Activated T-cell treated with anti-CD3 and anti-CD28 coated beads, Interleukin-2, amount 50 U/mL, for 24 hours (primary cell): ENCODE measurements around the gene SRRD.

ENCODE experiments used
- DNase-seq: peaks from one replicate; pipeline ENCODE4 v3.0.0-alpha.2; 2020
- H3K27ac Mint-ChIP-seq: 2 replicates; pipeline ENCODE4 v1.8.0; 2020; ENCODE audit warnings: mild to moderate bottlenecking, mixed read lengths
- H3K27me3 Mint-ChIP-seq: 2 replicates; pipeline ENCODE4 v1.8.0; 2020; ENCODE audit warnings: mixed read lengths
- H3K36me3 Mint-ChIP-seq: 2 replicates; pipeline ENCODE4 v1.8.0; 2020; ENCODE audit warnings: low read depth, mixed read lengths
- H3K4me1 Mint-ChIP-seq: 2 replicates; pipeline ENCODE4 v1.8.0; 2020; ENCODE audit warnings: low read depth, mixed read lengths
- H3K4me3 Mint-ChIP-seq: 2 replicates; pipeline ENCODE4 v1.8.0; 2020; ENCODE audit warnings: mild to moderate bottlenecking, moderate library complexity, mixed read lengths
- H3K9me3 Mint-ChIP-seq: 2 replicates; pipeline ENCODE4 v1.8.0; 2020; ENCODE audit warnings: mixed read lengths

Gene SRRD

DNA sequence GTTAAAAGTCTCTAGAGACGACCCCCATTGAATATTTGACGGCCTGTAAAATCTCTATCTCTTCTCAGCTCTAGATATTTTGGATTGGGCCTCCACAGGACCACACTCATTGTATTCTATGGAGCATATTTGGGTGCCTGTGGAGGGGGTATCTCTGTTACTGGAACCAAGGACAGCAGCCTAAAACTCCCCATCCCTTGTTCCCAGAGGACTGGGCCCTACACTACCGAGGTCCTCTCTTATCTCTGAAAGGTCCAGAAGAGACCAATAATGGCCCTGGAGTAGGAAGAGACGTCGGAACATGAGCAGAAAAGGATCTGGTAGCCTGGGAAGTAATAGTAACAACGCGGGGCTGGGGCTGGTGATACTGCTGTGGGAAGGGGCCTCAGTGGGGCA, 636 bp upstream of the SRRD start:
- peaks cover 67% of the 10 kb centered on the region for H3K4me1 Mint-ChIP-seq
- no peaks in the 10 kb centered on the region for H3K27me3 Mint-ChIP-seq
- H3K27ac Mint-ChIP-seq = peak overlapping the region; percentile 98
- H3K9me3 Mint-ChIP-seq = no peaks in the 10 kb centered on the region
- H3K4me3 Mint-ChIP-seq = peak overlapping the region; percentile 96
- DNase-seq = no peak
- H3K36me3 Mint-ChIP-seq = peaks cover 65% of the 10 kb centered on the region

GRCh38 chr22:26484360-26484706, 656 bp downstream of the SRRD start:
- H3K9me3 Mint-ChIP-seq = no peaks in the 10 kb centered on the region
- no peak for DNase-seq
- H3K27ac Mint-ChIP-seq = peak overlapping the region; percentile 98
- H3K36me3 Mint-ChIP-seq = peaks cover 67% of the 10 kb centered on the region
- peaks cover 62% of the 10 kb centered on the region for H3K4me1 Mint-ChIP-seq
- H3K27me3 Mint-ChIP-seq = no peaks in the 10 kb centered on the region
- H3K4me3 Mint-ChIP-seq = peak overlapping the region; percentile 96

- no peak for DNase-seq
- no peaks in the 10 kb centered on the region for H3K9me3 Mint-ChIP-seq
- peak overlapping the region; percentile 96 for H3K4me3 Mint-ChIP-seq
- H3K27ac Mint-ChIP-seq = peak overlapping the region; percentile 73
- peaks cover 55% of the 10 kb centered on the region for H3K4me1 Mint-ChIP-seq
- H3K36me3 Mint-ChIP-seq = peaks cover 67% of the 10 kb centered on the region
- no peaks in the 10 kb centered on the region for H3K27me3 Mint-ChIP-seq
Observed at GRCh38 chr22:26485013-26485412, 1.3 kb downstream of the SRRD start.

DNA sequence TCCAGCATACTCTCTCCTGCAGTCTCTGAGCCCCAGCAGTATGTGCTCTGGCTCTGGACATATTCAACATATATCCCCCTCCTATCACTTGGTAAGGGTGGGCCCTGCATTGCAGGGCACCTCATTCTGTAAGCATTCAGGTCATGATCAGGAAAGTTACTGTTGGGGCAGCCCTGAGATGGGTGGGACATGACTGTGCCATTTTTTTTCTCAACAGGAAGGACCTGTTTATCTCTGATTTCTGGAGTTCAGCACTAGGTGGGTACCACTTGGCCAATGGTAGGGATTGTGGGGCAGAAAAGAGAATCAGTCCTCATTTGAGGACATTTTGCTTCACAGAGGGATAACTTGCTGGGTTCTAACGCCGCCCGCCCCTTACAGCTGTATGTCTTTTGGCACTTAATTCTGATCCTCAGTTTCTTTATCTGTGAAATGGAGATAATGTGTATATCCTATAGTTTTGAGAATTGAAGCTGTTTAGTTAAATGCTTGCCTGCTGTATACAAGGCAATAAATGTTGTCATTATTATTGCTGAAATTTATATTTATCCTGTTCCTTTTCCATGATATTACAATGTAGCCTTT, 2.2 kb downstream of the SRRD start:
- peak overlapping the region; percentile 73 for H3K27ac Mint-ChIP-seq
- H3K36me3 Mint-ChIP-seq = peaks cover 70% of the 10 kb centered on the region
- H3K4me3 Mint-ChIP-seq = peak overlapping the region; percentile 96
- no peaks in the 10 kb centered on the region for H3K27me3 Mint-ChIP-seq
- no peak for DNase-seq
- peaks cover 48% of the 10 kb centered on the region for H3K4me1 Mint-ChIP-seq
- H3K9me3 Mint-ChIP-seq = no peaks in the 10 kb centered on the region

- H3K4me3 Mint-ChIP-seq = no peak overlapping the region
- H3K27me3 Mint-ChIP-seq = no peaks in the 10 kb centered on the region
- no peak for DNase-seq
- H3K27ac Mint-ChIP-seq = peak overlapping the region; percentile 73
- peaks cover 43% of the 10 kb centered on the region for H3K4me1 Mint-ChIP-seq
- no peaks in the 10 kb centered on the region for H3K9me3 Mint-ChIP-seq
- peaks cover 70% of the 10 kb centered on the region for H3K36me3 Mint-ChIP-seq
Observed at GRCh38 chr22:26486394-26486793, 2.7 kb downstream of the SRRD start.

DNA sequence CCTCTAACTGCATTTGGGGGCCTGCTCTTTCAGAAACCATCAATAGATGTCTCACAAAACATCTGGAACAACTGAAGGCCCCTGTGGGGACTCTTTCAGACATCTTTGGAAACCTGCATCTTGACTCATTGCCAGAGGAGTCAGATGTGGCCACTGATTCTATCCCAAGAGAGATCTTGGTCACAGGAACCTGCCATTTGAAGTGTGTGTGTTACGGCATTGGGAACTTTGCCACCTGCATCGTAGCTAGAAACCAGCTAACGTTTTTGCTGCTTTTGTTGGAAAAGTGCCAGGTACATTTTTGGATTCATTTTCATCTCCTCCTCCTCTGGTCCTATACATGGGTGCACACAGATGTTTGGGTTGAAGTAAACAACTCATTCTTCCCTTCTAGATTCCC, 4.3 kb downstream of the SRRD start:
- Mint-ChIP-seq H3K9me3 (no peaks in the 10 kb centered on the region), H3K4me1 (peaks cover 27% of the 10 kb centered on the region), H3K36me3 (peaks cover 80% of the 10 kb centered on the region), H3K27me3 (no peaks in the 10 kb centered on the region), H3K4me3 (no peak overlapping the region), H3K27ac (peak overlapping the region; percentile 76)
- DNase-seq = no peak

- no peak overlapping the region for H3K4me3 Mint-ChIP-seq
- H3K27me3 Mint-ChIP-seq = no peaks in the 10 kb centered on the region
- no peak for DNase-seq
- H3K4me1 Mint-ChIP-seq = peaks cover 28% of the 10 kb centered on the region
- H3K36me3 Mint-ChIP-seq = peaks cover 83% of the 10 kb centered on the region
- no peaks in the 10 kb centered on the region for H3K9me3 Mint-ChIP-seq
- H3K27ac Mint-ChIP-seq = peak overlapping the region; percentile 77
Observed at GRCh38 chr22:26489447-26490036, 5.9 kb downstream of the SRRD start.

DNA sequence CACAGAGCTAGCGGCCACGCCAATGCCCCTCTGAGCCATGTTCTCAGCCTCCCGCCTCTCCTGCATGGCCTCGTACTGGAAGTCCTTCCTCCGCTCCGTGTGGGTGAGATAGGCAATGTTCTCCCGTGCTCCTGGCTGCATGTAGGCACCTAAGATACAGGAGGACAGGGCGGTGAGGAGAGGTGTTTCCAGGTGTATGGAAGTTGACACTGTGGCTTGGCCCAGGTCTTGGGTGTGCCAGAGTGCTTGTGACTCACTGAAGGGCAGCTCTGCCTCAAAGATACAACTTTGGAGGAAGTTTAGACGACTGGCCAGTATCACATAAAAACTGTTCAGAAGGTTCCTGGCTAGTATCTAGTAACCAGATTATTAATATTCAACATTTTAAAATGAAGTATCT, 8.5 kb downstream of the SRRD start:
- peaks cover 94% of the 10 kb centered on the region for H3K36me3 Mint-ChIP-seq
- DNase-seq = no peak
- no peaks in the 10 kb centered on the region for H3K27me3 Mint-ChIP-seq
- no peak overlapping the region for H3K4me3 Mint-ChIP-seq
- H3K4me1 Mint-ChIP-seq = peaks cover 10% of the 10 kb centered on the region
- no peaks in the 10 kb centered on the region for H3K9me3 Mint-ChIP-seq
- peak overlapping the region; percentile 56 for H3K27ac Mint-ChIP-seq

DNA sequence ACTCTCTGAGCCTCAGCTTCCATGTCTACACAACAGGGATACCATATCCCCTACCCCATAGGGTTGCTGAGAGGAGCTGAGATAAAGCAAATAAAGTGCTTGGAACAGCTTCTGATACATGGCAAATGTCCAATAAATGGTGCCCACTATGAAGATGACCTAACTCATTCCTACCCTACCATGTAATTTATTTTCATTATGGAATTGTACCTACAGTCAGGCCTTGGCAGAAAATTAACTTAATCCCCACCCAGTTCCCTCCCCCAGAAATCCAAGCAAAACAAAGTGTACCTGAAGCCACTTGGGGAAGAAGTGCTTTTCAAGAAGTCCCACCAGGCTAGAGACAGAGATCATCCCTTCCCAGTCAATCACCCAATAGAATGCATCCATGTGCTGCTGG, 10.8 kb downstream of the SRRD start:
- no peaks in the 10 kb centered on the region for H3K9me3 Mint-ChIP-seq
- H3K27me3 Mint-ChIP-seq = no peaks in the 10 kb centered on the region
- peaks cover 94% of the 10 kb centered on the region for H3K36me3 Mint-ChIP-seq
- H3K4me3 Mint-ChIP-seq = no peak overlapping the region
- H3K27ac Mint-ChIP-seq = peak overlapping the region; percentile 81
- peaks cover 9% of the 10 kb centered on the region for H3K4me1 Mint-ChIP-seq
- DNase-seq = no peak

DNA sequence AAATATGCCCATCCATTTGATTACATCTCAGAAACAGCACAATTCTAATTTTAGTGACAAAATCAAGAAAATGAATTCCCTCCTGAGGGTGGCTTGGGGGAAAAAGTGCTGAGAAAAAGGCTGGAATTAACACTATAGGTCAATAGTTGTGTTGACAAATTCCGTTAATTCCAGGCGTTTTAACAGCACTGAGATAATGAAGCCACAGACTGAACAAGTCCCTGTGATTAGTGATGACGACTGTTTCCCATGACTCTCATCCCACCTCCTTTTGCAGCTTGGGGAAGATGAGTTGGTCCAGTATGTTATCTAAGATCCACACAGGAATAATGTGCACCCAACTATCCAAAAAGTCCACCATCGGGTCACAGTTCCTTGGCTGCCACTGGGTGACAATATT, 12.8 kb downstream of the SRRD start:
- no peak overlapping the region for H3K4me3 Mint-ChIP-seq
- H3K9me3 Mint-ChIP-seq = no peaks in the 10 kb centered on the region
- no peak overlapping the region for H3K27ac Mint-ChIP-seq
- H3K4me1 Mint-ChIP-seq = peaks cover 12% of the 10 kb centered on the region
- peaks cover 92% of the 10 kb centered on the region for H3K36me3 Mint-ChIP-seq
- no peaks in the 10 kb centered on the region for H3K27me3 Mint-ChIP-seq
- DNase-seq = no peak

- Mint-ChIP-seq H3K9me3 (no peaks in the 10 kb centered on the region), H3K36me3 (peaks cover 94% of the 10 kb centered on the region), H3K27me3 (no peaks in the 10 kb centered on the region), H3K4me3 (no peak overlapping the region), H3K27ac (peak overlapping the region; percentile 75), H3K4me1 (peaks cover 22% of the 10 kb centered on the region)
- no peak for DNase-seq
Observed at GRCh38 chr22:26499188-26499703, 15.6 kb downstream of the SRRD start.

DNA sequence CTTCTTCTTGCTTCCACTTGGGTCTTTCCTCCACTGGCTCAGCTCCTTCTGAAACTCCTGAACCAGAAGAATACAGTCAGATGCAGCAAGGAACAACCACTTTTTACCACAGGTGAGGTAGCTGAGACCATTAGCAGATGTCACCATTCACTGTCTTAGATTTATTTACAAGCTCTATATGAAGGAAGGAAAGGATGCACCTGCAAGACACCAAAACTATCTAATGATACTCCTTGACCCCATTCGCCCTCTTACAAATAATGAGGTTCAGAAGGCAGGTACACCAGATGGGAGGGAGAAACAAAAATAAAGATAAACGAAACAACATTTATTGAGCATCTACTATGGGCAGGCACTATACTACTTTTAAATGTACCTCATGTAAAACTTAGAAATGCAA, 18.3 kb downstream of the SRRD start:
- Mint-ChIP-seq H3K27me3 (no peaks in the 10 kb centered on the region), H3K9me3 (no peaks in the 10 kb centered on the region), H3K4me3 (no peak overlapping the region), H3K36me3 (peaks cover 93% of the 10 kb centered on the region), H3K27ac (peak overlapping the region; percentile 41), H3K4me1 (peaks cover 27% of the 10 kb centered on the region)
- DNase-seq = no peak

DNA sequence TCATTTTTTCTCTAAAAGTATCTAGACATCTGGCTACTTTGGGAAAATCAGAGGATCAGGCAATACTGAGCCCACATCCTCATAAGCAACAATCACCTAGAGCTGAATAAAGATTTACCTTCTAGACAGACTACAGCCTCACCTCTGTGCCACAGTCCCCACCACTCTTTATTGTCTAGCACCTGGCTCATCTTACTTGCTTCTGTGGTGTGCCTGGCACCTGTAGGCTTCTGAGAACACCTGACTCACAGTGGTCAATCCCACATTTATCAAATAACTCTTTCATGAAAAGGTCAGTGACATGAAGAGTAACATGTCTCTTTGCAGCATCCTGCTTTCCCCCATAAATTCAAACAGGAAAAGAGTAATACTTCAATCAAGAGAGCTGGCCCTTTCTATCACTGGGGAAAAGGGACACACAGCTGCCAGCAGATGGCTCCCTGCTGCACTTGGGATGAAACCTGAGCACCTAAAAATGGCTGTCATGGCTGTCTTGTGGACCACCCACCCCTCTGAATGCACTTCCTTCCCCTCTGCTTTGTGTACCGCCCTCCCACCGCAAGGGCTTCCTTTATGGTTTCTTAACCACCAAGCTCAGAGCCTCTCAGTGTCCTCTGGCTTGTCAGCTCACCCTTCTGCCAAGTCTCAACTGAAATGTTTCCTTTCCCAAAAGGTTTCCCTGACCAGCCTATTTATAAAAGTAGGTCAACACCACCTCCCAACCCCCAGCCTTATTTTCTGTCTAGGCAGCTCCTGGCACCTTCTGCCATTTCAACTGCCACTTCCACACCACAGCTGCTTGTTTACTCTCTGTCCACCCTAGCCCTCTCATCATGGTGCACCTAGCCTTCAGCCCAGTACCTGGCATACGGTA, 19.2 kb downstream of the SRRD start:
- Mint-ChIP-seq H3K4me1 (peaks cover 27% of the 10 kb centered on the region), H3K9me3 (no peaks in the 10 kb centered on the region), H3K27ac (peak overlapping the region; percentile 91), H3K27me3 (no peaks in the 10 kb centered on the region), H3K36me3 (peaks cover 92% of the 10 kb centered on the region), H3K4me3 (no peak overlapping the region)
- peak; percentile 60 for DNase-seq

DNA sequence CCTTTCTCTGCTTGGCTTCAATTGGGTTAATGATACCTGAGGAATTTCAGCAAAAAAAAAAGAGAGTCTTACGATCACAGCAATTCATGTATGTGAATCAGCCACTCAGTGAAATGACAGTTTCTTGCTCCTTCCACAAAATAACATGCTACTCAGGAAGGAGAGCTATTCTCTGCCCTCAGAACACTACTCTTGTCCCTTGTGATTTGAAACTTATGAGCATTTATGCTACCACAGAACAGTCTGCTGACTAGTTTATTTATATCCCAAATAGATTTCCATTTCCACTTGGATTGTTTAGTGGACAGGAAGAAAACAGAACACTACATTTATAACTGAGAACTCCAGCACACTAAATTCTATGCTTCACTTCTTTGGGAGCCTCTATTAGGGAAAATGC, 20.1 kb downstream of the SRRD start:
- Mint-ChIP-seq H3K27ac (peak overlapping the region; percentile 91), H3K36me3 (peaks cover 92% of the 10 kb centered on the region), H3K9me3 (no peaks in the 10 kb centered on the region), H3K27me3 (no peaks in the 10 kb centered on the region), H3K4me1 (peaks cover 26% of the 10 kb centered on the region), H3K4me3 (no peak overlapping the region)
- DNase-seq = no peak

DNA sequence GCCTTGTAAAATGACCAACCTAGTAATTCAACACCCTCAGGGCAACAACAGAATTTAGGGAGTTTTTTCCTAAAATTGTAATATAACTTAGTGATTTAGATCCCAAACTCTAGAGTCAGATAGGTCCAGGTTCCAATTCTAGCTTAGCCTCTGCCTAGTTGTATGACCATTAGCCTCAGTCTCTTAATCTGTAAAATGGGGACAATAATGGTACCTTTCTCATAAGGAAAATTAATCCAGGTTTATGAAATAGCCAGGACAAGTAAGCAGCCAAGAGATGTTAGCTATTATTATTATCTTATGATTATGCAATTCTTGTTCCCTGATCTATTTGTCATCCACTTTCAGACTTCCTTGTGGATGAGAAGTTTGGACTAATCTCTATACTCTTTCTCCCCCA, 24.5 kb downstream of the SRRD start:
- Mint-ChIP-seq H3K4me1 (peaks cover 39% of the 10 kb centered on the region), H3K9me3 (no peaks in the 10 kb centered on the region), H3K4me3 (no peak overlapping the region), H3K27me3 (no peaks in the 10 kb centered on the region), H3K27ac (no peak overlapping the region), H3K36me3 (peaks cover 89% of the 10 kb centered on the region)
- no peak for DNase-seq
